Transverse colon (tissue), 4 donors: ENCODE measurements around the gene SHROOM3. TPM values are rescaled to one million over a fixed set of nuclear protein-coding genes. Genes with fewer than 3 reads are reported as not detected.
A peak's percentile ranks its signal among the peaks of the same experiment; 100 is the strongest.

Experiments used
- DNase-seq: peaks from one replicate; pipeline ENCODE4 v3.0.0-alpha.2; 2019
- H3K27ac ChIP-seq, 4 donors: fragments of 200-600 bp; sonication (generic); 2 replicates each; pipeline ENCODE4 v1.5.1; 2016 to 2018; ENCODE audit warnings: inconsistent platforms in 4 of 4
- H3K27me3 ChIP-seq: fragments of 200-600 bp; sonication (generic); 2 replicates; pipeline ENCODE4 v1.5.1; 2017; ENCODE audit warnings: inconsistent platforms
- H3K36me3 ChIP-seq, 4 donors: fragments of 200-600 bp; sonication (generic); 2 replicates each; pipeline ENCODE4 v1.5.1; 2017 to 2019; ENCODE audit warnings: inconsistent platforms in 4 of 4
- H3K4me1 ChIP-seq, 4 donors: fragments of 200-600 bp; sonication (generic); 2 replicates each; pipeline ENCODE4 v1.5.1; 2017 to 2020; ENCODE audit warnings: inconsistent platforms in 4 of 4
- H3K4me3 ChIP-seq, 4 donors: fragments of 200-600 bp; sonication (generic); 1 replicate in 1 of 4; 2 replicates in 3 of 4; pipeline versions ENCODE4 v1.5.1 to v1.6.1; 2017 to 2019; ENCODE audit warnings: inconsistent platforms in 4 of 4
- H3K9me3 ChIP-seq, 2 donors: fragments of 200-600 bp; sonication (generic); 2 replicates each; pipeline ENCODE4 v1.5.1; 2017 to 2019; ENCODE audit warnings: inconsistent platforms in 2 of 2
- CTCF ChIP-seq, 5 experiments: fragments of 200-600 bp in 3 of 5; fragments of 450-650 bp in 2 of 5; sonication (generic) in 3 of 5; IDR thresholded peaks; 1 replicate in 2 of 5; 2 replicates in 3 of 5; pipeline ENCODE4 v1.5.1; 2016 to 2017; ENCODE audit warnings: antibody characterized with exemption in 5 of 5, inconsistent platforms in 3 of 5, mild to moderate bottlenecking in 2 of 5, moderate library complexity in 1 of 5
- EP300 ChIP-seq: sonication (generic); formaldehyde crosslinking; IDR thresholded peaks from one replicate; pipeline ENCODE4 v1.6.1; 2017; ENCODE audit warnings: antibody characterized with exemption, low read depth
- POLR2A ChIP-seq: fragments of 450-650 bp; IDR thresholded peaks from one replicate; pipeline ENCODE4 v1.6.1; 2016; ENCODE audit warnings: antibody characterized with exemption, mild to moderate bottlenecking, moderate library complexity
- POLR2AphosphoS5 ChIP-seq, 3 donors: sonication (generic); formaldehyde crosslinking; IDR thresholded peaks; one replicate each; pipeline ENCODE4 v1.6.1; 2016; ENCODE audit warnings: antibody characterized with exemption in 3 of 3
- WGBS, 2 donors: methylation state at CpG; one replicate each; pipeline ENCODE4 v1.1.5; 2018; ENCODE audit warnings: low coverage in 1 of 2; 5-methylcytosine and 5-hydroxymethylcytosine counted together
- in situ Hi-C, 4 donors: fragments of 200-750 bp; cut with MboI; loops; one replicate each; pipeline versions ENCODE4 v1.15.0 to v1.15.1; 2017; ENCODE audit warnings: low sequenced_read_pairs in 3 of 4, low pct_ligation_motif_present in 1 of 4, low pct_unique_long_range_greater_than_20kb in 1 of 4
- intact Hi-C: fragments of 100-400 bp; cut with DNase I; formaldehyde crosslinking; loops from one replicate; pipeline ENCODE4 v1.15.1; 2023; ENCODE audit warnings: low total_unique reads
- total RNA-seq, 4 donors: library from RNA; depleted of rRNA; stranded (reverse); fragments of >200 nt; gene quantifications; one replicate each; pipeline ENCODE4 v1.1.0, GENCODE V29; 2016

SHROOM3 gene
- total RNA-seq, 4 donors from 2014 or later, result 182 to 456 (median 437) TPM

- peak overlapping the region; percentile 82 to 96 (median 94) for H3K27ac ChIP-seq
- H3K27me3 ChIP-seq, result peaks cover 11% of the 10 kb centered on the region
- H3K4me3 ChIP-seq, result peak overlapping the region in 1 of 4 donors; percentile 82
- intact Hi-C loops (no loop called here), in situ Hi-C loops (no loop called here)
- no peak for DNase-seq
- no peaks in the 10 kb centered on the region for H3K36me3 ChIP-seq
- WGBS, 2 donors, result 57% methylated on average over 5 of the region's 5 CpGs; no CpG with 5 or more reads in 1 of the 2 donors
- no peaks in the 10 kb centered on the region for H3K9me3 ChIP-seq
- TF ChIP-seq CTCF (IDR thresholded peaks at IDR 0.05) (no peak), POLR2AphosphoS5 (IDR thresholded peaks at IDR 0.05) (peak in 2 of 3 donors; percentile 50 to 68)
- peaks cover 7 to 52% (median 29%) of the 10 kb centered on the region in 4 donors for H3K4me1 ChIP-seq
Observed at GRCh38 chr4:76687746-76688448, 252.9 kb downstream of the SHROOM3 start.

GRCh38 chr4:76688619-76689144 is 253.7 kb downstream of the SHROOM3 start:
- no peaks in the 10 kb centered on the region for H3K36me3 ChIP-seq
- peak overlapping the region; percentile 32 to 90 (median 74) for H3K4me3 ChIP-seq
- DNase-seq, result no peak
- no peaks in the 10 kb centered on the region for H3K9me3 ChIP-seq
- peak; percentile 39 for TF ChIP-seq POLR2A
- TF ChIP-seq CTCF (IDR thresholded peaks at IDR 0.05), result no peak
- TF ChIP-seq EP300, result no peak
- TF ChIP-seq POLR2AphosphoS5 (IDR thresholded peaks at IDR 0.05), result peak in 1 of 3 donors; percentile 14
- H3K27me3 ChIP-seq, result peaks cover 11% of the 10 kb centered on the region
- in situ Hi-C loops, result no loop called here
- H3K27ac ChIP-seq, result peak overlapping the region; percentile 82 to 96 (median 94)
- intact Hi-C loops, result no loop called here
- WGBS, 2 donors, result 22 to 23% methylated on average over 13 of the region's 13 CpGs
- H3K4me1 ChIP-seq, result peaks cover 4 to 54% (median 28%) of the 10 kb centered on the region in 4 donors

- peak; percentile 52 for DNase-seq
- Histone ChIP-seq H3K4me3 (peak overlapping the region; percentile 54 to 90 (median 74)), H3K27ac (peak overlapping the region; percentile 82 to 96 (median 94)), H3K4me1 (peaks cover 0 to 54% (median 27%) of the 10 kb centered on the region in 4 donors), H3K9me3 (no peaks in the 10 kb centered on the region), H3K27me3 (peaks cover 11% of the 10 kb centered on the region), H3K36me3 (no peaks in the 10 kb centered on the region)
- 7% methylated on average over 36 of the region's 87 CpGs; no CpG with 5 or more reads in 1 of the 2 donors for WGBS, 2 donors
- in situ Hi-C loops, result no loop called here
- TF ChIP-seq EP300, result no peak
- TF ChIP-seq POLR2AphosphoS5 (IDR thresholded peaks at IDR 0.05), result peak in 1 of 3 donors; percentile 72
- TF ChIP-seq CTCF (IDR thresholded peaks at IDR 0.05), result no peak
- peak; percentile 19 for TF ChIP-seq POLR2A
- intact Hi-C loops, result no loop called here
Observed at GRCh38 chr4:76689145-76689817, 254.3 kb downstream of the SHROOM3 start.
